GM10248 (cell line): ENCODE measurements around the gene AMELX.

ENCODE experiments used
- CTCF ChIA-PET: fragments of 300-600 bp; sonication (Branson Sonifier 250); formaldehyde crosslinking; extraction: SDS; loops from one replicate; lab custom pipeline; 2021; ENCODE audit warnings: antibody characterized with exemption; lab: Yijun Ruan, JAX
- POLR2A ChIA-PET: fragments of 350-650 bp; sonication (Branson Sonifier 250); formaldehyde crosslinking; extraction: SDS; loops from one replicate; lab custom pipeline; 2020; ENCODE audit warnings: antibody characterized with exemption; lab: Yijun Ruan, JAX
- DNase-seq: peaks from one replicate; pipeline ENCODE4 v3.0.0; 2012; ENCODE audit errors: extremely low spot score
- TF ChIP-seq, protein P1 (sequence below): IDR thresholded peaks from 2 replicates; pipeline ENCODE4 v1.5.1; 2012; ENCODE audit warnings: mild to moderate bottlenecking, low read depth; ENCODE audit errors: extremely low read depth, missing control alignments, control extremely low read depth

The AMELX gene

DNA sequence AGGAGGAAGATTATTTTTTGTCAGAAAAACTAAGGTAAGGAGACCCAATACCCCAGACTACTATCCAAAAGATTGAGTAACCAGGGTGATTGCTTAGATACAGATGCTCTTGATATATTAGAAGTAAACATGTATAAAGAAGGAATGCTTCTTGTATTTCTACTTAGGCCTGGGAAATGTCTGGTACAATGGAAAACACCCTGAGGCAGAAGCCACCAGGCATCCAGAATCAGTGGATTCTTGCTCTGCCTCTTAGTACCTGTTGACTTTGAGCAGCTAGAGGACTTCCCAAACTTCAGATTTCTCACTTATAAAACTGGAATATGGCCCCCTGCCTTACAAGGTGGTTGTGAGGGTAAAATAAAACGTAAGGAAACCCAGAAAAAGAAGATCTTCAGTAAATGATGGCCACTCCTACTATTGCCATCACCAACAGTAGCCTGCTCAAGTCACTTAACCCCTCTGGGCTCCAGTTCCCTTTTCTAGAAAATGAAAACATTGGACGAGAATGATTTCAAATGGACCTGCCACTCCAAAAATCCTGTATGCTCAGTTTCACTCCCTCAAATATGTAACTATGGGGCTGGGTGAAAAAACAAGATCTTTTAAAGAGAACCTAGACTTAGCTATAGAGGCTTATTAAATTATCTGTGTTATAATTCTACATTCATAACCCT, 56.6 kb downstream of the AMELX start:
- no peak for DNase-seq
- ChIA-PET POLR2A (no interaction called here), CTCF (no interaction called here)
- TF ChIP-seq, protein P1, sequence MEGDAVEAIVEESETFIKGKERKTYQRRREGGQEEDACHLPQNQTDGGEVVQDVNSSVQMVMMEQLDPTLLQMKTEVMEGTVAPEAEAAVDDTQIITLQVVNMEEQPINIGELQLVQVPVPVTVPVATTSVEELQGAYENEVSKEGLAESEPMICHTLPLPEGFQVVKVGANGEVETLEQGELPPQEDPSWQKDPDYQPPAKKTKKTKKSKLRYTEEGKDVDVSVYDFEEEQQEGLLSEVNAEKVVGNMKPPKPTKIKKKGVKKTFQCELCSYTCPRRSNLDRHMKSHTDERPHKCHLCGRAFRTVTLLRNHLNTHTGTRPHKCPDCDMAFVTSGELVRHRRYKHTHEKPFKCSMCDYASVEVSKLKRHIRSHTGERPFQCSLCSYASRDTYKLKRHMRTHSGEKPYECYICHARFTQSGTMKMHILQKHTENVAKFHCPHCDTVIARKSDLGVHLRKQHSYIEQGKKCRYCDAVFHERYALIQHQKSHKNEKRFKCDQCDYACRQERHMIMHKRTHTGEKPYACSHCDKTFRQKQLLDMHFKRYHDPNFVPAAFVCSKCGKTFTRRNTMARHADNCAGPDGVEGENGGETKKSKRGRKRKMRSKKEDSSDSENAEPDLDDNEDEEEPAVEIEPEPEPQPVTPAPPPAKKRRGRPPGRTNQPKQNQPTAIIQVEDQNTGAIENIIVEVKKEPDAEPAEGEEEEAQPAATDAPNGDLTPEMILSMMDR, result no peak
